T-helper 2 cell (primary cell): ENCODE data around the gene MAGEF1.

Source experiments
- DNase-seq, 5 experiments: peaks; one replicate each; pipeline versions ENCODE4 v3.0.0 to v3.0.0-alpha.2; 2012 to 2022
- total RNA-seq, 2 donors: gene quantifications; one replicate each; lab custom pipeline; 2026; lab: John Stamatoyannopoulos, UW

The MAGEF1 gene, protein sequence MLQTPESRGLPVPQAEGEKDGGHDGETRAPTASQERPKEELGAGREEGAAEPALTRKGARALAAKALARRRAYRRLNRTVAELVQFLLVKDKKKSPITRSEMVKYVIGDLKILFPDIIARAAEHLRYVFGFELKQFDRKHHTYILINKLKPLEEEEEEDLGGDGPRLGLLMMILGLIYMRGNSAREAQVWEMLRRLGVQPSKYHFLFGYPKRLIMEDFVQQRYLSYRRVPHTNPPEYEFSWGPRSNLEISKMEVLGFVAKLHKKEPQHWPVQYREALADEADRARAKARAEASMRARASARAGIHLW
- total RNA-seq: 4.1 to 11.0 reads per million in 2 donors

DNA sequence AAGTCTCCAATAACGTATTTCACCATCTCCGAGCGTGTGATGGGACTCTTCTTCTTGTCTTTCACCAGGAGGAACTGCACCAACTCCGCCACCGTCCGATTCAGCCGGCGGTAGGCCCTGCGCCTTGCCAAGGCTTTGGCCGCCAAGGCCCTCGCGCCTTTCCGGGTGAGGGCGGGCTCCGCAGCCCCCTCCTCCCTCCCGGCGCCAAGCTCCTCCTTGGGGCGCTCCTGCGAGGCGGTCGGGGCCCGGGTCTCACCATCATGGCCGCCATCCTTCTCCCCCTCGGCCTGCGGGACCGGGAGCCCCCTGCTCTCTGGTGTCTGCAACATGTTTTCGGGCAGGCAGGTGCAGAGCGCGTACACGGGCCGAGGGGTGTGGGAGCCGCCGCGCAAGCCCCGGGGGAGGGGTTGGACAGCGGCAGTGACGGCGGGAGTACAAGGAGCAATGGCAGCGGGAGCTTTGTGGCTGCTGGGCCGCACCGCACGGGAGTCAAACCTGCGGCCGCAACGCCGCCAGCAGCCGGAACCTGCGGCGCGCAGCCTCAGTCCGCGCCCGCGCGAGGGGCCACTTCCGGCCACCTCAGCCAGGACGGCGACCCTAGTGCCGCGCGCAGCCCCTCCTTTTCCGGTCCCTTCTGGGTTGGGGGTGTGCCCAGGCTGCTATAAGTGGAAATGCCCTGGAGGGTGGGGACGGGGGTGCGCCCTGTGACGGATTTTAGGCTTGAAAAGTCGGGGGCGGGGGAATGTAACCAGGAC lies at the start of gene MAGEF1:
TSS of gene MAGEF1 (minus strand) at position 572 of the 755 bp plus-strand sequence. CDS start at position 329, 243 bp downstream.
- peak; percentile 27 to 88 (median 57) for DNase-seq

DNA sequence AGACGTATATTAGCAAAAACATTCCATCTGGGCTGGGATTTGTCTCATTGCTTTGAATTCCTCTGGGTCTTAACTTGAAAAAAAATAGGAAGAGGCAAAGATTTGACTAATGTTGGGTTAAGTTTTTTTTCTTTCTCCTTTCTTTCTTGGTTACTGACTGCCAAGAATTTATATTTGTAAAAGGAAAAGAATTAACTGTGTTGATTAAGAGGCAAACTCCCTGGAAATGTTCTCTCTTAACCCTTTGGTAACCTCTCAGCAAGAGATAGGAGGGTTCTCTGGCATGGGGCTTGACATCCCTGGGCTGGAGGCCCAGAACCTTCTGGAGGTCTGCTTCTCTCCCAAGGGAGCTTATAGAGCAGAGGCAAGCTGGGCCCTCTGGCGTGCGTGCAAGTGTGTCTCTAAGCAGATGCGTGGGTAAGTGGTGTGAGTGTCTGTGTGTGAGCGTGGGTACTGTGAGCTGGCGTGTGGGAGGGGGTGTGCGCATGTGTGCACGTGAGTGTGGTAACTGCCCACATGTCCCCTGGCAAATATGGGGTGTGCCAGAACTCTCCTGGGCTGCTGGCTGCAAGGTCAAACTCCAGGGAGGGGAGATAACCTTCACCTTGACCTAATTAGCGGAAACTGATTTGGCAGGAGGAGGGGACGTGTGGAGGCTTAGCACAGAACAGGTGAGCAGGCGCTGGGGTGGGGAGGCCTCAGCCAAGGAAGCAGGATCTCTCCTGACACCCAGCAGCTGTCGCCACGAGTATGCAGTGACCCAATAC lies 49.4 kb upstream of the MAGEF1 start:
- DNase-seq: no peak

DNA sequence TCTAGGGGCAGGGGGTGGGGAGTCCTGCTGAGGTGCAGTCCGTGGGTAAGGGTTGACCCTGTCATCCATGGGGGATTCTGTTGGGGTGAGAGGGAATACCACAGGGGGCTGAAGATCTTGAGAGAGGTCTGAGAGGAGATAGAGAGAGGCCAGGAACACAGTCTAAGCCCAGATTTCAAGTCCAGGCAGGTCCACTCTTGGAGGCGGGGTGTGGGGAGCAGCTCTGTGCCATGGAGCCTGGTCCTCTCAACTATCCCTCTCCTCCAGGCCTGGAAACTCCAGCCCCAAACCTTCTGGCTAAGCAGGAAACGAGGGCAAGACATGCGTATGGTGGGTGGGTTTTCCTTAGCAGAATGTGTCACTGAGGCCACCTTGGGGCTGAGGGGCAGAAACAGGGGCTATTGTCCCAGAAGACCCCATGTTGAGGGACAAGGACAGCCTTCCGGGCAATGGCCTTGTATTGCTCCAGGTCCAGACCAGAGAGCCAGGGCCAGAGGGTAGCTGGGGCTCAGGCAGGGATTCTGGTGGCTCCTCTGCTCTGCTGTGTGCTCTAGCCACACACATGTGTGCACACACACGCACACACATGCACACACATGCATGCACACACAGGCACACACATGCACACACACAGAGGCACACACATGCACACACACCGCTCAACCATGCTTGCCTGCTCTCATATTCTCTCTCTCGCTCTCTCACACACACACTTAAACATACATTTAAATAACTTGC lies 48.6 kb upstream of the MAGEF1 start:
- no peak for DNase-seq

DNA sequence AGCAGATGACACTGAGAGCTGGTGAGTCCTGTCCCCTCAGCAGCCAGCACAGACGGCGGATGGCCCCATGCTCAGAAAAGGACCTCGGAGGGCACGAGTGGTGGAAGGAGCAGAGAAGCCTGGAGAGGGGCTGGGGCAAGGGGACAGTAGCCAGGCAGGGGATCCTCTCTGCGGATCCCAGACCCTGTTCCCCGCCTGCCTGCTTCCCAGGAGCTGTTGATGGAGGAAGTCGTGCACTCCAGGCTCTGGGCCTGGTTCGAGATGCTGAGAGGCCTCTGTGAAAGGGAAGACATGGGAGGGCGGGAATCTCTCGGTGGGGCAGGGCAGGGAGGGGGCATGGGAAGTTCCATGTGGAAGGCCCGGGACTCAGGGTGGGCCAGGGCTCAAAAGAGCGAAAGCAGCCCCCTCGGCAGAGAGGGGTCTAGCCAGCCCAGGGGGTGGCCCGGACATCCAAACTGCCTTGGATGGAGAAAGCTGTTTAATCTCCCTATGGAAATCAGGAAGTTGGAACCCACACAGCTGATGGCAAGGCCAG lies 47.9 kb upstream of the MAGEF1 start:
- no peak for DNase-seq

DNA sequence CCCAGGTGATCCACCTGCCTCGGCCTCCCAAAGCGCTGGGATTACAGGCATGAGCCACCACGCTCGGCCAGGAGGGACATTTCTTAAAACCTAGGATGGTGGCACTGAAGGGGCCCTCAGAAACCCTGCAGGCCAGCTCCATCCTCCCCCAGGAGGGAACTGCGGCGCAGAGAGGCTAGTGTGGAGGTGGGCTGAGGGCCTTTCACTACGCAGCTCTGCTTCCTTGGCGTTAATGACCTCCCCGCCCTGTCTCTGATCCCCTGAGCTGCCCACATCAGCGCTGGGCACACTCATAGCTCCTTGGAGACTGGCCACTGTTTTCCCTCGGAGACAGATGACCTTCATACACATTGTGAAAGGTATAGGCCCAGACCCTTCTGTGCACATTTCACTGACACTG lies 46.2 kb upstream of the MAGEF1 start:
- DNase-seq: no peak

DNA sequence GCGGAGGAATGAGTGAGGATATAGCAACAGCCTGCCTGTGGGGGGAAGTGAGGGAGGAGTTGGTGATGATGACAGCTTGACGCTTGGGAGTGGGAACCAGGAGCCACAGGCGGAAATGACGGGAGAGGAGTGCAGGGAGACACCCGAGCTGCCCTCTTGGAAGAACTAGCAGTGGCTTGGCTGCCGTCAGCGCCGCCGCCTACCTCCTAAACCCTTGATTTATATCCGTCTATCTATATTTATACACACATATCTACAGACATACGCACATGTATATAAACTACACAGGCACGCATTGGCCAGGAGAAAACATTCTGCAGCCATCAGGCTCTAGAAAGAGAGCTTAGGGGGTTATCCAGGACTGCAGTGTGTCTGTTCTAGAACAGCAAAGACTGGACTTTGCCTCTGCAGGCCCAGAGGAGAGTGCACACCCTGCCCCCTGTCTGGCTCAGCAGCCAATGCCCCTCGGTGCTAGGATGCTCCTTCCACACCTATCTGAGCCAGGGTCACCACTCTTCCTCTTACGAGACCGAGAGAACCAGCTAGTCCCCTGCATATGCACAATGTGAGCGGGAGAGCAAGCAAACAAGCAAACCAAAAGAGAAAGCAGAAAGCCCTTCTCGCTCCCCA lies 45.3 kb upstream of the MAGEF1 start:
- DNase-seq: no peak

DNA sequence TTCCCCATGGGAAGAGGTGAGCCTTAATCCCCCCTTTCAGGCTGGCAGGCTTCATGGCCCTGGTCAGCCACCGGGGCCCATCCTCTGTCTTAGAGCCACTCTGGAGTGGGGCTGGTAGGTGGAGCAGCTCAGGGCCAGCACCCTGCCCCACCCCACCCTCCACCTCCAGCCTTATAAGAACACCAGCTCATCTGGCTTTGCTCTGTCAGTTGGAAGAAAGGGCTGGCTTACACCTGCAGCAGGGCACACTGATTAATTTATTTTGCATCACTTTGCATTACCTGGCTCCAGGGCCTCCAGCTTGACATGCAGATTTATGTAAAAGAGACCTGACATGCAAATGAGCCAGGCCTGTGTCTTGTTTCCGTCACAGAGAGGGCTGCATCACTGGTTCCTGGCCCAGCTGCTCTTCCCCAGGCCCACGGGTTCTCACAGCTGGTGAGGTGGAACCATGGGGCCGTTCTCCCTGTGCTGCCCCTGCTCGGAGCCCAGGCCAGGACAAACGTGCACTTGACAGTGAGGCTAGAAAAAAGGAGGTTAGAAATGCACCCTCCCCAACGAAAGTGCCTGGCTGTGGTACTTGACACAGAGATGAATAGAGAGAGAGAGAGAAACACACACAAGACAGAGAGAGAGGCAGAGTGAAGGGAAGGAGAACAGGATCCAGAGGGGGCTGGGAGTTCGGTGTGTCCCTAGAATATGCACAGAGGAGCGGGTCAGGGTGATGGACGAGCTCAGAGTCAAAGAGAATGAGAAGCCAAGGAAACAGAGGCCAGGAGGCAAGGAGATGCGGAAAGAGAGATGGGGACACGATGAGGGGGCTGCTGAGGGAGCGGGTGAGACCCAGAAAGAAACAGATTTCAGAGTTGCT lies 44.5 kb upstream of the MAGEF1 start:
- DNase-seq: no peak

DNA sequence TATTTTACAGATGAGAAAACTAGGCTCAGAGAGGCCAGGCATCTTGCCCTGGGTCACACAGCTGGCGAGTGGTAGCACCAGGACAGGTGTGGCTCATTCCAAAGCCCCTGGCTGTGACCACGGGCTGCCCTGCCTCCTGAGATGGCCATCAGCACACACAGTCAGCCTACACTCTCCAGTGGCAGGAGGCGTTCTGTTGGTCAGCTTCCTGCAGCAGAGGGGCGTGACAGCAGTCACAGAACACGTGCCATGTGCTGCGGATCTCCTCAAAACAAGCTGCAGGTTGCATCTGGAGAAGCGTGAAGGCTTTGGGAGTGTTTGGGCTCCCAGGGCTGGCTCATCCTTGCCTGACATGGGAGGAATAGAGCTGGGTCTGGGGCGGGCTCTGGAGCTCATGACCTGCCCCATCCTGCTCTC lies 43.5 kb upstream of the MAGEF1 start:
- no peak for DNase-seq

DNA sequence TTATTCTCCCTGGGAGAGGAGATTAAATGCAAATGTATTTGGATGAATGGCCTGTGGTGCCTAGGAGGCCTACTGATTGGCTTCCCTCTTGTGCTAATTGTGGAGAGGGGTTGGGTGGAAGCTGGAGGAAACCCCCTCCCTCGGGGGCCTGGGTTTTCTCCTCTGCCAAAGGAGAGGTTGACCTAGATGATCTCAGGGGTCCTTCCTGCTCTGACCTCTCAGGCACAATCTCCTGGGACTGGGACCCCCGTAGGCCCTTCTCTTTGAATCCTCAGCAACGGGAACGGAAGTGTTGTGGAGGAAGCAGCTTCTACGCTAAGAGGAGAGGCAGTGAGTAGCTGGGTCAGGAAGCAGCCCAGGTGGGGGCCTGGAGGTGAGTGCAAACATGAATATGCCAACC lies 40.5 kb upstream of the MAGEF1 start:
- no peak for DNase-seq

DNA sequence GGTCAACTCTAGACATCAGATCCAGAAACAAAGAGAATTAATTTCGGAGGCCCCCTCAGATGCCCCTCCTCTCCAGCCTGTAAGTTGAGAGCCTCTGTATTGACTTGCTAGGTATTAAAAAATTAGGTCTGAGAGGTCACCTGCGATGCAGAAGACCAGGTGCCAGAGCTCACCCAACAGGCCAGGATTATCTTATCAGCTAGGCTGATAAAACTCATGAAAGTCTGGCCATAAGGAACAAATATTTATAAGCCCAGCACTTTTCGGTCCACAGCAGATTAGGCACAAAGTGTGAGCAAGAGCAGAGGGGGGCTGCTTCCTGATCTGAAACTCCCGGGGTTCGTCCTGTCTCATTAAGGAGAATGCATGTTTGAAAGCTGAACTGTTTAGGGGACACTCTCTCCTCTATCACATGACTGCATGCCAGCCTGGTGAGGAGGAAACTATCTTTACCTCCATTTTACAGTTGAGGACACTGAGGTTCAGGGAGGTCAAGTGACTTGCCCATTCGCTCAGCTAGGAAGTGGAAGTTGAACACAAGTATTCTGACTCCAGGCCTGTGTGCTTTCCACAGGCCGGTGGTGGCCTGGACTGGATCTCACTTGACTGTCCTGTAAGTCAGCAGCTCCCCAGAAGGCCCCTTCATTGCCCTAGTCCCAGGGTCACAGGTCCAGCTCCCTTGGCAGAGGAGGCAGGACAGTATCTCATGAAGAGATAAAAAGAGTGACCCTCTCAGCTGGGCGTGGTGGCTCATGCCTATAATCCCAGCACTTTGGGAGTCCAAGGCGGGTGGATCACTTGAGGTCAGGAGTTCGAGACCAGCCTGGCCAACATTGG lies 39.6 kb upstream of the MAGEF1 start:
- DNase-seq: no peak

DNA sequence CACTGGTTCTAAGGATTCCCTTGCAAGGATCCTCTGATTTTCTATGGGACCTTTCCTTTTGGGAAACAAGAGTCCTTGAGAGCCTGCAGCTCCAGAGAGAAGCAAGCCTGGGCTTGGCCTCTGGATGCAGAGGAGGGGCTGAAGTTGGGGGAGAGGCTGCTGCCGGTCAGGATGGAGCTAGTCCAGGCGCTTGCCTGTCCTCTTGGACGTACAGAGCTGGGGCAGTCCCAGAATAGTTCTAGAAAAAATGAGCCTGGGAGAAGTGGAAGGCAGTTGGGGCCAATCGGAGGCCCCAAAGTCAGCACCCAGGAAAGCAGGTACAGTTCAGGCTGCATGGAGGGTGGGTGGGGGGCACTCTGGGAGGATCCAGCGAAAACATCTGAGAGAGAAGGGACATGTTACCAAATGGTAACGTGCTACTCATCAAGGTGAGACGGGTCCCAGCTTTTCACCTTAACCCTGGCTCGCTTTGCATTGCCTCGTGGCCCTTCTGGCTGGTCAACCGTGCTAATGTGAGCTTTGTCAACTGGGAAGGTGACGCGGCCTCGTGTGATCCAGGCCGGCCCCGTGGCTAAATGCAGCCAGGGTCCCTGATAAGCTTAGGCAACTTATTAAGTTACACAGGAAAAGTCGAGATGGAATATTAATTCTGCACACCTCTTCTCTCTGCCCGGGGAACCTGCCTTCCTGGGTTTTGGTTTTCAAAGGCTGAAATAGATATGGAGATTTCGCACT lies 38.7 kb upstream of the MAGEF1 start:
- DNase-seq: no peak

DNA sequence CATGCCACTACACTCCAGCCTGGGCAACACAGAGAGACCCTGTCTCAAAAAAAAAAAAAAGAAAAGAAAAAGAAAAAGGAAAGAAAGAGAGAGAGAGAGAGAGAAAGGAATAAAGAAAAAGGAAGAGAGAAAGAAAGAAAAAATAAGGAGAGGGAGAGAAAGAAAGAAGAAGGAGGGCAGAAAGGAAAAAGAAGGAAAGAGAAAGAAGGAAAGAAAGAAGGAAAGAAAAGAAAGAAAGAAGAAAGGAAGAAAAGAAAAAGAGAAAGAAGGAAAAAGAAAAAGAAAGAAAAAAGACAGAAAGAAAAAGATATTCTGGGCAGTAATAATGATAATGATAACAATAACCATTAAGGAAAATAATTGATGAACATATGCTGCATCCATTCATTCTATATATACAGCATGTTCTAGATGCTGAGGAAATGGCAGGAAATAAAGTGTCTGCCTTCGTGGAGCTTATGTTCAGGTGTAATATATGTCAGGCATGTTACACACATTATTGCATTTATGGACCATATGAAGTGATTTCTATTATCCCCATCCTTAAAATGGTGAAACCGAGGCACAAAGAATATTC lies 37.4 kb upstream of the MAGEF1 start:
- DNase-seq: no peak

DNA sequence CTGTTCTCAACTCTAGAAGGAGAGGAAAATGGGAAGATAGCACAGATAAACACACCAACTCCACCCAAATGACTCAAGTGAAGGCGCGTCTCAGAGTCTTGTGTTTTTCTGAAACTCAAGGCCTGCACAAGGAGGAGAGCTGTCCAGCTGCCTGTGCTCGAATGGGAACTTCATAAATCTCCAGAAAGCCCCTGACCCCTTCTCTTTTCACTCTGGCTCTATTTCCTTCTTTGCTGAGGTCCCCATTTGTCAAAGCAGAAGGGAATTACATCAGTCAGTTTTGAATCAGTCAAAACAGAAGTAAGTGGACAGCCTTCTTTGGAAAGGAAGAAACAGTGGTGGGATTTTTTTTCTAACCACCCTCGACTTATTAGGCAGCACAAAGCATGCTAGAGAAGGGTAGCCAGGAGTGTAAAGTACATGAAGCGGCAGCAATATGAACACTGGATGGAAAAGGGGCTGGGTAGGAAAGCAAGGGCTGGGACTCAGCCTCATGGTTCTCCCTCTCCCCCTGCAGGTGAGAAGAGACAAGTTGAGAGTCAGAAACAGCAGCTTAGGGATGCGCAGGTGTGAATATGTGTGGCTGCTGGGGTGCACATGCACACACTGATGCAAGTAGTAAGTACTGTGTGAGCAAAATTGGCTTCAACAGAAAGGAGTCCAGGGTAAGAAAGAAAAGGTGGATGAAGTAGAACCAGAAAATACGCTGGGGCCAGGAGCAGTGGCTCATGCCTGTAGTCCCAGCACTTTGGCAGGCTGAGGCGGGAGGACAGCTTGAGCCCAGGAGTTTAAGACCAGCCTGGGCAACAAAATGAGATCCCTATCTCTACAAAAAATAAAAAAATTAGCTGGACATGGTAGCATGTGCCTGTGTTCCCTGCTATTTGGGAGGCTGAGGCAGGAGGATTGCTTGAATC lies 36.6 kb upstream of the MAGEF1 start:
- DNase-seq: peak in 1 of 5 experiments; percentile 30

DNA sequence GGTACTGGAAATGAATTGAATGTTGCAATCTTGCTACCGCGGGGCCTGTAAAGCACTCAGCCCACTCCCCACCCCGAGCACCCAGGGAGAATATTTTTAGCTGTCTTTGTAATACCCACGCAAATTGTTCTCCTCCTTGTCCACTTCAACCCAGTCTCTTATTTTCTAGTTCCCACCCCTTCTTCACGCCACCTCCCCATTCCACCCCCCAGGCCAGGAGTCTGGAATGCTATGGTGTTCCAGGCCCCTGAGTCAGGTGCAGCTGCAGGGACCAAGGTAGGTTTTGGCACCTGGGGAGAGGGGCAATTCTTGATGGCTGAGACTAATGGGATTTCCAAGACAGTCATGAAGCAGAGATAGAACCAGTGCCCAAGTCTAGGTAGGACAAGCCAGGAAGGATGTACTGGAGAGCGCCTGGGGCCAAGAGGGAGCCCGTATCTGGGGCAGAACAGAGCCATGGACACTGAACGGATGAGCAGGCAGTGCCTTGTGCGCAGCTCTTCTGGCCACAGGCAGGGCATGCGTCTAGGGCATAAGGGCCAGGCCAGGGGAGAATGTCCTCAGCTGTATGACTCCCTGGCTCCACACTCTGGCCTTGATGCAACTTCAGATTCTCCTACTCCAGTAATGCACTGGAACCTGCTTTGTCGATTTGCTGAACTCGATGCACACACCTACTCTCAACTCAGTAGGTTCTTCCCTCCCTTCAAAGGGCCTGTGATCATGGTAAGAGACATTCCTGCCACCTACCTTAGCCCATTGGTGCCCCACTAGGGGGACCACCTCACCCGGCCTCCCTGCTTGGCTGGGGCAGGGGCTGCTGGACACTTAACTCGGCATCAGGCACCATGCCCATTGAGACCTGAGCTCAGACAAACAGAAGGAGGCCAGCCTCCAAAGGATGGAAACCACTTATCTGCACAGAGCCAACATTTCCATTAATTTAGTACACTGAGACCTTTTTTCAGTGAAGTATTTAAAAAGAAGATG lies 34.6 kb upstream of the MAGEF1 start:
- no peak for DNase-seq

DNA sequence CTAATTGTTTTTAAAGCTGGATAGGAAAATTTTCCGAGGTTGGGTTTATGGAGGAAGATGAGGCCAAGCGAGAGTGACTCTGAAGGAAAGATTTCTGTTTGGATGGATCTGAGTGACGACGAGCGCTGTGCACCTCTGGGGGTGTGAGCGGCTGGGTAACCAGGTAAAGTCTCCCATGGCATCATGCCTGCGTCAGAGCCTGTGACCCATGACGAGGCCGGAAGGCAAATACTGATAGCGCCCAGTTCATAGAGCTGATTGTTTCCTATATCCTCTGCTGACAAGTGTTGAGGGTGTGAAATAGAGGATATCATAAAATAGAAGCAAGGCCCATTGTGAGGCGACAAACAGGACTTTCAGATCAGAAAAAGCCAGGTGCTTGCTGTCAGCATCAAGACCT lies 33.7 kb upstream of the MAGEF1 start:
- no peak for DNase-seq

DNA sequence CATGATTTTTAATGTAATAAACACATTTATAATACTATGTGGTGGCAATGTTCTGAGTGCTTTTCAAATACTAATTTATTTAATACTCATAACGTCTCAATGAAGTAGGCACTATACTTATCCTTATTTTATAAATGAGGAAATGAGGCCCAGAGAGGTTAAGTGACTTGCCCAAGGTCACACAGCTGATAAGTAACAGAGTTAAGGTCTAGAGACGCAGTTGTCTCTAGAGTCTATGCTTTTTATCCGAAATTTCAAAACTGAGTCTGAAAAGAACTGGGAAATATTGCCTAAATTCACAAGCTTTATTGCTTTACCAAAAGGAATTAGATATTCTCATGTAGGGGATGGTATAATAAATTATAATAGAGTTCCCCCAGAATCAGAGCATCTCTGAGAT lies 31.4 kb upstream of the MAGEF1 start:
- DNase-seq: no peak
